ENCODE data around the gene KCNMB1. TPM values are rescaled to one million over a fixed set of nuclear protein-coding genes. Genes with fewer than 3 reads are reported as not detected.

KCNMB1 gene
- total RNA-seq, 6 experiments from 2014 or later, result not detected

- no peak for TF ChIP-seq CTCF (IDR thresholded peaks at IDR 0.05)
- Mint-ChIP-seq H3K36me3 (ENCODE audit: low read depth) (no peaks in the 10 kb centered on the region), H3K4me3 (no peak overlapping the region), H3K27ac (no peak overlapping the region), H3K4me1 (ENCODE audit: low read depth) (no peaks in the 10 kb centered on the region), H3K9me3 (no peaks in the 10 kb centered on the region), H3K27me3 (ENCODE audit: insufficient read depth) (peaks cover 16% of the 10 kb centered on the region)
- DNase-seq, result no peak
These were observed 43.2 kb downstream of the KCNMB1 start for GRCh38 chr5:170345971-170346370.

GRCh38 chr5:170343177-170343576 is 46.0 kb downstream of the KCNMB1 start:
- no peaks in the 10 kb centered on the region for H3K36me3 Mint-ChIP-seq (ENCODE audit: low read depth)
- no peaks in the 10 kb centered on the region for H3K4me1 Mint-ChIP-seq (ENCODE audit: low read depth)
- 0 out of 2 replicates have a peak, but pooled peaks cover 8% of the 10 kb centered on the region for H3K9me3 Mint-ChIP-seq
- no peak for TF ChIP-seq CTCF (IDR thresholded peaks at IDR 0.05)
- H3K27me3 Mint-ChIP-seq (ENCODE audit: insufficient read depth), result peaks cover 17% of the 10 kb centered on the region
- no peak overlapping the region for H3K4me3 Mint-ChIP-seq
- no peak for DNase-seq
- H3K27ac Mint-ChIP-seq, result no peak overlapping the region

- H3K36me3 Mint-ChIP-seq (ENCODE audit: low read depth), result no peaks in the 10 kb centered on the region
These were observed 46.9 kb downstream of the KCNMB1 start for GRCh38 chr5:170342153-170342725.

DNA sequence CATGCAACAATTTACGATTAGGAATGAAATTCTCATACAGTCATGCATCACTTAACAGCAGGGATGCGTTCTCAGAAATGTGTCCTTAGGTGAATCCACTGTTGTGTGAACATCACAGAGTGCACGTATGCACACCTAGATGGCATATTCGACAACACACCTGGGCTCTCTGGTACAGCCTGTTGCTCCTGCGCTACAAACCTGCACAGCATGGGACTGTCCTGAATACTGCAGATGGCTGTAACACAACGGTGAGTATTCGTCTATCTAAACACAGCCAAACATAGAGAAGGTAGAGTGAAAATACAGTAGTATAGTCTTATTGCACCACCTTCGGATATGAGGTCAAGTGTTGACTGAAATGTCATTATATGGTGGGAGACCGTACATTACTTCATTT is 47.6 kb downstream of the KCNMB1 start:
- 0 out of 2 replicates have a peak, but pooled peaks cover 9% of the 10 kb centered on the region for H3K9me3 Mint-ChIP-seq

More at GRCh38 chr5:170342153-170342725, 46.9 kb downstream of the KCNMB1 start:
- H3K4me3 Mint-ChIP-seq, result no peak overlapping the region
- 0 out of 2 replicates have a peak, but pooled peaks cover 9% of the 10 kb centered on the region for H3K9me3 Mint-ChIP-seq
- no peak overlapping the region for H3K27ac Mint-ChIP-seq
- H3K27me3 Mint-ChIP-seq (ENCODE audit: insufficient read depth), result peaks cover 15% of the 10 kb centered on the region
- DNase-seq, result no peak
- TF ChIP-seq CTCF (IDR thresholded peaks at IDR 0.05), result no peak
- no peaks in the 10 kb centered on the region for H3K4me1 Mint-ChIP-seq (ENCODE audit: low read depth)

GRCh38 chr5:170339780-170340167 is 49.4 kb downstream of the KCNMB1 start:
- Mint-ChIP-seq H3K4me3 (no peak overlapping the region), H3K27me3 (ENCODE audit: insufficient read depth) (peaks cover 15% of the 10 kb centered on the region), H3K9me3 (0 out of 2 replicates have a peak, but pooled peaks cover 9% of the 10 kb centered on the region), H3K36me3 (ENCODE audit: low read depth) (no peaks in the 10 kb centered on the region), H3K4me1 (ENCODE audit: low read depth) (no peaks in the 10 kb centered on the region), H3K27ac (no peak overlapping the region)
- DNase-seq, result no peak
- TF ChIP-seq CTCF (IDR thresholded peaks at IDR 0.05), result no peak

More for the DNA sequence above, 47.6 kb downstream of the KCNMB1 start:
- H3K4me3 Mint-ChIP-seq, result no peak overlapping the region
- no peaks in the 10 kb centered on the region for H3K36me3 Mint-ChIP-seq (ENCODE audit: low read depth)
- H3K27ac Mint-ChIP-seq, result no peak overlapping the region
- TF ChIP-seq CTCF (IDR thresholded peaks at IDR 0.05), result no peak
- H3K4me1 Mint-ChIP-seq (ENCODE audit: low read depth), result no peaks in the 10 kb centered on the region
- H3K27me3 Mint-ChIP-seq (ENCODE audit: insufficient read depth), result peaks cover 15% of the 10 kb centered on the region
- DNase-seq, result no peak
